Kidney (tissue), 14 donors: ENCODE measurements around the gene CBX3. TPM values are rescaled to one million over a fixed set of nuclear protein-coding genes. Genes with fewer than 3 reads are reported as not detected.
A peak's percentile ranks its signal among the peaks of the same experiment; 100 is the strongest.

ENCODE experiments used
- DNase-seq, 5 donors: peaks; one replicate each; pipeline ENCODE4 v3.0.0-alpha.2; 2013 to 2020
- FAIRE-seq: peaks from 2 replicates; lab custom pipeline; 2012; peaks lifted over from hg19 to GRCh38; lab: Jason Lieb, UNC
- H3K27ac ChIP-seq, 2 donors: one replicate each; pipeline ENCODE4 v1.7.0; 2013; ENCODE audit warnings: low read depth in 2 of 2, low read length in 2 of 2, inconsistent platforms in 1 of 2
- H3K27me3 ChIP-seq: one replicate; pipeline ENCODE4 v1.7.1; 2013; ENCODE audit warnings: low read length, inconsistent platforms; ENCODE audit not compliant: control insufficient read depth, insufficient read depth
- H3K36me3 ChIP-seq, 3 donors: one replicate each; pipeline versions ENCODE4 v1.7.0 to v1.7.1; 2013; ENCODE audit warnings: low read length in 3 of 3, control low read depth in 1 of 3, inconsistent platforms in 1 of 3; ENCODE audit not compliant: insufficient read depth in 3 of 3, control insufficient read depth in 2 of 3
- H3K4me1 ChIP-seq, 3 donors: one replicate each; pipeline versions ENCODE4 v1.7.0 to v1.7.1; 2013; ENCODE audit warnings: low read length in 3 of 3, inconsistent platforms in 1 of 3, low read depth in 1 of 3; ENCODE audit not compliant: control insufficient read depth in 2 of 3, insufficient read depth in 2 of 3
- H3K4me3 ChIP-seq, 3 donors: one replicate each; pipeline versions ENCODE4 v1.7.0 to v1.8.1; 2013; ENCODE audit warnings: low read length in 3 of 3, control low read depth in 1 of 3, inconsistent platforms in 1 of 3
- H3K9ac ChIP-seq, 3 donors: one replicate each; pipeline versions ENCODE4 v1.7.0 to v1.7.1; 2013; ENCODE audit warnings: low read length in 3 of 3, control low read depth in 1 of 3, inconsistent platforms in 1 of 3
- H3K9me3 ChIP-seq, 3 donors: one replicate each; pipeline versions ENCODE4 v1.7.0 to v1.7.1; 2013; ENCODE audit warnings: low read length in 3 of 3, control low read depth in 1 of 3, inconsistent platforms in 1 of 3; ENCODE audit not compliant: control insufficient read depth in 2 of 3, insufficient read depth in 1 of 3
- CTCF ChIP-seq: IDR thresholded peaks from 3 replicates; pipeline ENCODE4 v1.5.1; 2012; ENCODE audit warnings: mild to moderate bottlenecking, moderate library complexity, borderline replicate concordance; ENCODE audit not compliant: insufficient read depth; ENCODE audit errors: extremely low read depth
- intact Hi-C: fragments of 100-400 bp; cut with DNase I; formaldehyde crosslinking; loops from one replicate; pipeline ENCODE4 v1.11.1; 2022
- polyA plus RNA-seq: library from polyadenylated mRNA; stranded (reverse); fragments of 350-450 nt; fragmentation: Illumina TruSeq; extraction: RNeasy Lipid Tissue Mini Kit (QIAGEN cat#74804); gene quantifications from one replicate; pipeline ENCODE4 v1.2.3, GENCODE V29; 2014; ENCODE audit warnings: low read depth, low replicate concordance; ENCODE audit not compliant: insufficient read depth
- total RNA-seq: library from RNA; stranded (reverse); fragmentation: NEBNext Ultra II Directional; extraction: Animal tissue kit (Norgen Biotek cat#: 25700); gene quantifications from one replicate; pipeline ENCODE4 v1.2.1, GENCODE V29; 2021
- donor health status: control.
- donor health status: control.
- donor health status: control.
- donor health status: control.
- donor health status: control.
- donor health status: DM: yes; HTN: yes; CAD: no.
- donor health status: Normal renal cell carcinoma (clear cell type).

The CBX3 gene
- total and polyA plus RNA-seq, 2 donors from 2014 or later = 92.4 to 120 TPM

GRCh38 chr7:26203016-26203415, 1.5 kb downstream of the CBX3 start:
- Histone ChIP-seq H3K9ac (peak overlapping the region in 2 of 3 donors; percentile 76 to 82), H3K27me3 (no peaks in the 10 kb centered on the region), H3K4me1 (peaks cover 0 to 2% (median 0%) of the 10 kb centered on the region in 3 donors), H3K9me3 (no peaks in the 10 kb centered on the region), H3K27ac (peak overlapping the region in 1 of 2 donors; percentile 99), H3K36me3 (peaks cover 3 to 17% (median 10%) of the 10 kb centered on the region in 3 donors), H3K4me3 (peak overlapping the region; percentile 75 to 85 (median 80))
- DNase-seq = no peak
- TF ChIP-seq CTCF = no peak
- intact Hi-C loops = no loop called here
- FAIRE-seq = no peak

GRCh38 chr7:26208040-26208439, 6.5 kb downstream of the CBX3 start:
- Histone ChIP-seq H3K4me1 (peaks cover 0 to 2% (median 0%) of the 10 kb centered on the region in 3 donors), H3K36me3 (peaks cover 8 to 32% (median 26%) of the 10 kb centered on the region in 3 donors), H3K27me3 (no peaks in the 10 kb centered on the region), H3K9me3 (no peaks in the 10 kb centered on the region), H3K27ac (no peak overlapping the region), H3K9ac (no peak overlapping the region), H3K4me3 (no peak overlapping the region)
- FAIRE-seq (no peak), DNase-seq (no peak)
- no peak for TF ChIP-seq CTCF
- intact Hi-C loops = no loop called here

- no peak for FAIRE-seq
- H3K27ac ChIP-seq = no peak overlapping the region
- no peak for DNase-seq
- H3K4me1 ChIP-seq = no peaks in the 10 kb centered on the region
- no peaks in the 10 kb centered on the region for H3K9me3 ChIP-seq
- intact Hi-C loops = no loop called here
- no peak for TF ChIP-seq CTCF
- H3K36me3 ChIP-seq = peaks cover 5 to 20% (median 15%) of the 10 kb centered on the region in 3 donors
- H3K27me3 ChIP-seq = no peaks in the 10 kb centered on the region
- no peak overlapping the region for H3K4me3 ChIP-seq
- no peak overlapping the region for H3K9ac ChIP-seq
Observed at GRCh38 chr7:26212921-26213718, 11.6 kb downstream of the CBX3 start.
